ENCODE measurements around the gene FAM89A.
"Not testable (repeated sequence)": the region's sequence is repeated elsewhere in the genome, so short reads cannot be mapped to it uniquely, and the experiment has no call there.

Gene FAM89A

GRCh38 chr1:231032963-231033362 lies 7.1 kb downstream of the FAM89A start:
- DNase-seq (ENCODE audit: low read depth, low spot score): no peak

- DNase-seq (ENCODE audit: low read depth, low spot score): no peak
Measured at GRCh38 chr1:231029841-231030240, 10.2 kb downstream of the FAM89A start.

- not testable (repeated sequence) for DNase-seq (ENCODE audit: low read depth, low spot score)
Measured at GRCh38 chr1:231029247-231029646, 10.8 kb downstream of the FAM89A start.

- no peak for DNase-seq (ENCODE audit: low read depth, low spot score)
Measured at GRCh38 chr1:231028682-231029081, 11.4 kb downstream of the FAM89A start.

GRCh38 chr1:231027971-231028370 lies 12.1 kb downstream of the FAM89A start:
- no peak for DNase-seq (ENCODE audit: low read depth, low spot score)

- DNase-seq (ENCODE audit: low read depth, low spot score): no peak
Measured at GRCh38 chr1:231027136-231027925, 12.7 kb downstream of the FAM89A start.

- DNase-seq (ENCODE audit: low read depth, low spot score): no peak
Measured at GRCh38 chr1:231026576-231026975, 13.5 kb downstream of the FAM89A start.

- no peak for DNase-seq (ENCODE audit: low read depth, low spot score)
Measured at GRCh38 chr1:231023150-231023549, 16.9 kb downstream of the FAM89A start.

- DNase-seq (ENCODE audit: low read depth, low spot score): not testable (repeated sequence)
Measured at GRCh38 chr1:231022543-231022942, 17.5 kb downstream of the FAM89A start.

- no peak for DNase-seq (ENCODE audit: low read depth, low spot score)
Measured at GRCh38 chr1:231021540-231022031, 18.5 kb downstream of the FAM89A start.

GRCh38 chr1:231020816-231021215 lies 19.2 kb downstream of the FAM89A start:
- DNase-seq (ENCODE audit: low read depth, low spot score): no peak

GRCh38 chr1:231020139-231020601 lies 19.9 kb downstream of the FAM89A start:
- DNase-seq (ENCODE audit: low read depth, low spot score): no peak

- no peak for DNase-seq (ENCODE audit: low read depth, low spot score)
Measured at GRCh38 chr1:231019711-231020110, 20.3 kb downstream of the FAM89A start.

GRCh38 chr1:231016966-231017365 lies 23.1 kb downstream of the FAM89A start:
- no peak for DNase-seq (ENCODE audit: low read depth, low spot score)

- no peak for DNase-seq (ENCODE audit: low read depth, low spot score)
Measured at GRCh38 chr1:231016234-231016633, 23.8 kb downstream of the FAM89A start.

GRCh38 chr1:231013391-231014015 lies 26.6 kb downstream of the FAM89A start:
- no peak for DNase-seq (ENCODE audit: low read depth, low spot score)

- DNase-seq (ENCODE audit: low read depth, low spot score): no peak
Measured at GRCh38 chr1:231011963-231012362, 28.1 kb downstream of the FAM89A start.

GRCh38 chr1:231011360-231011759 lies 28.7 kb downstream of the FAM89A start:
- no peak for DNase-seq (ENCODE audit: low read depth, low spot score)

GRCh38 chr1:231007535-231007934 lies 32.5 kb downstream of the FAM89A start:
- DNase-seq (ENCODE audit: low read depth, low spot score): not testable (repeated sequence)

- DNase-seq (ENCODE audit: low read depth, low spot score): no peak
Measured at GRCh38 chr1:231001892-231002291, 38.2 kb downstream of the FAM89A start.

- no peak for DNase-seq (ENCODE audit: low read depth, low spot score)
Measured at GRCh38 chr1:231000639-231001038, 39.4 kb downstream of the FAM89A start.

GRCh38 chr1:231000201-231000600 lies 39.9 kb downstream of the FAM89A start:
- DNase-seq (ENCODE audit: low read depth, low spot score): no peak

GRCh38 chr1:230994860-230995259 lies 45.2 kb downstream of the FAM89A start:
- DNase-seq (ENCODE audit: low read depth, low spot score): no peak
